M059J (cell line): Measurements from ENCODE around the gene AP2B1. TPM values are rescaled to one million over a fixed set of nuclear protein-coding genes. Genes with fewer than 3 reads are reported as not detected.
A peak's percentile ranks its signal among the peaks of the same experiment; 100 is the strongest.
"Not testable (repeated sequence)": the region's sequence is repeated elsewhere in the genome, so short reads cannot be mapped to it uniquely, and the experiment has no call there.

ENCODE experiments used
- DNase-seq: peaks from one replicate; pipeline ENCODE4 v3.0.0-alpha.2; 2012; ENCODE audit warnings: low read depth
- total RNA-seq: library from RNA; depleted of rRNA; stranded (reverse); fragments of >200 nt; shearing (Covaris generic); gene quantifications from 2 replicates; pipeline ENCODE4 v1.2.3, GENCODE V29; 2014

The AP2B1 gene
- total RNA-seq, 1 experiment from 2014 or later: 75.5 TPM

DNA sequence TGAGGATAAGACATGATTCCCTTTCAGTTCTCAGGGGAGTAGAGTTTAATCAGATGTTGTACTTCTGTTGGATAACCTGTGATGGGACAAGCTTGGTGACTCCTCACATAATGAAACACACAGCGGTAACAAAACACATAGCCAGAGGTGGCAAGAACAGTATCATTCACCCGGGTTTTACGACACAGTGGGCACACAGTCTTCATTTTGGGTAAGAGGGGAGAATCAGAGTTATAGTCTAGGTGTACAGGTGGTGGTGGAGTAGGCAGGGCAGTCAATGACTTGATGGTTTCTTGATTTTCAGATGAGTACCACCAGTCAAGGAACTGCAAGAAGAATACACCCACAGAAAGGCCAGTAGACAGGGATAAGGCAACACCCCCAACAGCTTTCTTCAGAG lies 11.4 kb upstream of the AP2B1 start:
- DNase-seq: no peak

GRCh38 chr17:35577830-35578196 lies 9.3 kb upstream of the AP2B1 start:
- DNase-seq: peak; percentile 20

DNA sequence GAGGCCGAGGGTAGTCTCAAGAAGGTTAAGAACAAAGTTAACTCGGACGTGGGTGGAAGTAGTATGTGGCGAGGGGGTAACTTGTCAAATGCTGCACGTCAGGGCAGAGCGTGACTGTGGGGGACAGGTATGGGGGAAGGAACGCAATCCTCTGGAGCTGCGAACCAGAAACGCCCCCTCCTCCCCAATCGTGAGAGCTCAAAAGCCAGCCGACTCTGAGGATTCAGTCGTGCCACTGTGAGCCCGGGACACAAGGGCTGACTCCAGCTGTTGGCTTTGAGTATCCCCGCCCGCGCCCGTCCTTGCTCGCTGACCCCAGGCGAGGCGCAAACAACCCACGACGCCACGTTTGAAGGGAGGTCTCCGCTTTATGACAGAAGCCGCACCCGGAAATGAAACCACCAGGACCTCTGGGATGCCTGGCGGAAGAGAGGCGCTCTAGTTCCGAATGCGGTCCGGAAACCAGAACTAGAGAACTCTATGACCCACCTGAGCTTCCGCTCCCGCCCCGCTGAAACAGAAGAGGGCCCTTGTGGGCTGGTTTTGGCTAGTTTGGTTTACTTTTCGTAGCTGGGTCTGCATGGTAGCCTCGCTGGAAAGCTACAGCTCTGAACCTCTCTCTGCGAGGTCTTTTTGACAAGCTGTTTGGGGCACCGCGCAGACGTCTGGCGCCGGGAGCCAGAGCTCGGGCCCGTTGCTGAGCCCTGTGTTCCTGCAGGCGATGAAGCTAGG lies 8.8 kb upstream of the AP2B1 start, which contains the start of gene PEX12:
TSS of gene PEX12 (minus strand) at position 375 of the 732 bp plus-strand sequence. CDS start 550 bp downstream, outside the sequence.
- peak; percentile 92 for DNase-seq

GRCh38 chr17:35578929-35579432 lies 8.1 kb upstream of the AP2B1 start:
- DNase-seq: no peak

DNA sequence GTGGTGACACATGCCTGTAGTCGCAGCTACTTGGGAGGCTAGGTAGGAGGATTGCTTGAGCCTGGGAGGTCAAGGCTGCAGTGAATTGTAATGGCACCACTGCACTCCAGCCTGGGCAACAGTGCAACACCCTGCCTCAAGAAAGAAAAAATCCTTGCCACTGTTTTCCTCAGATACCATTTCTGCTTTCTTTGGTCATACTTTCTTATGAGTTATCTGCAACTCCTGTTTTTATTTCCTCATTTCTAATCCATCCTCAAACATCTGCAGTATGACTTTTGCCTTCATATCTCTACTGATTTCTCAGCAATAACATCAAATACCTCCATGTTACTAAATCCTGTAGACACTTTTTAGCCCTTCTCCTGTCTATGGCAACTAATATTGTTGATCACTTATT lies 3.1 kb upstream of the AP2B1 start:
- DNase-seq: no peak

- DNase-seq: no peak
These were observed 501 bp upstream of the AP2B1 start for GRCh38 chr17:35586569-35587073.

GRCh38 chr17:35588196-35588920 lies 1.2 kb downstream of the AP2B1 start:
- DNase-seq: peak; percentile 87

DNA sequence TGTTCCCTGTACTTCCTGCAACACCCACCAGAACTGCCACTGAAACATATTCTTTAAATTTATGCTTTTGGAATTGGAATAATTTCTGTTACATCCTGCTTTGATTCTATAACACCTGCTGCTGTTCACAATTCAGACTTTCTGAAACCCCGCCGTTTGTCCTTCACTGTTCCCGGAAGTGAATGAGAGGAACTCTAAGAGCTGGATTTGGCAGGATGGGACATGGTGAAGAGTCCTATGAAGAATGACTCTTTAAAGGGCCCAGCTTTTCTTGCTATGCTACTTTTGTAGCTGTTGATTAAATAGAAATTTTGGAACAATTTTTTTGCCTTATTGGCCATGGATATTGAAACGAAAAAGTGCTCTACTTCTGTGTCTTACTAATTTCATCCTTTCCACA lies 8.9 kb downstream of the AP2B1 start:
- no peak for DNase-seq

DNA sequence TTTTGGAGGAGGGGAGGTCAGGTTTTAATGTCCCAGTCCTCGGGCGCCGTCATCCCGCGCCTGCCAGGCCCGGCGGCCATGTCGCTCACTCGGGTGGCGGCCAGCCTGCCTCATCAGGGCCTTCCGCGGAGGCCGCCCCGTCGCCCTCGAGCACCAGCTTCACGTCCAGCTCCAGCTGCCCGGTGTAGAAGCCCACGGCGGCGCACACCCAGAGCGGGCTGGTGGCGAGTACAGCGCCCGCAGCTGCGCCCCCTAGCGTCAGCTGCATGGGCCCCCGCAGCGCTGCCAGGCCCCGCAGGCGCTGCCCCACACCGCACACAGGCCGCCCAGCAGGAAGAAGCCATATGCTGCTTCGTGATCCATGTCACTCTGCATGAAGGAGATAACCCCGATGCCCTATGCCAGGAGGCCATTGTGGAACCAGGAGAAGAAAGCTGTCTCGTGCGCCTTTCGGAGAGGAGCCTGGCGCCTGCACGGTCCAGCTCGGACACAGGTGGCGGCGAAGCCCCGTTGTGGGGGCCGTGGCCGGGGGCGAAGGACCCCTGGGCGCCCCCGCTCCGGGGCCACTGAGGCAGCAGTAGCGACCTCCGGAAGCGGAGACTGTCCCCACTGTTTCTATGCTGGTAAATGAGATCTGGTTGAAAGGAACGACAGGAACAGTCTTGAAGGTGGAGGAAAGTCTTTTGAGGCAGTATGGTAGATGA lies 9.6 kb downstream of the AP2B1 start:
- no peak for DNase-seq

- no peak for DNase-seq
These were observed 10.5 kb downstream of the AP2B1 start for GRCh38 chr17:35597604-35598003.

DNA sequence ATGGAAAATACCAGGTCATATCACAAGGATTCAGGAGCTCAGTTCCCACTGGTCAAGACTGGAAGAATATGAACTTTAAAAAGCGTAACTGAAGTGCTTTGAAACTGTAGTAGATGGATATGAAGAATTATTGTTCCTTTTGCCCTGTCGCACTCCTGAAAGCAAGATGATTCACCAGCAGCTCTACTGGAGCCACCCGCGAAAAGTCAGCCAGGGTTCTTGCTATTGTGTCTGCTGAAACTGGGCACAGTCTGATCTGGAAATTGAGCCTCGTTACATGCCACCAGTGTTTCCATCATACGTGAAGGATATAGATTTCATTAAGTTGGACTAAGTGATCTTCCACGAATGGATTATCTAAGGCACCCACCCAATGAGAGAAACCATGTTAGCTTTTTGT lies 16.6 kb downstream of the AP2B1 start:
- DNase-seq: no peak

GRCh38 chr17:35605678-35606077 lies 18.6 kb downstream of the AP2B1 start:
- no peak for DNase-seq

DNA sequence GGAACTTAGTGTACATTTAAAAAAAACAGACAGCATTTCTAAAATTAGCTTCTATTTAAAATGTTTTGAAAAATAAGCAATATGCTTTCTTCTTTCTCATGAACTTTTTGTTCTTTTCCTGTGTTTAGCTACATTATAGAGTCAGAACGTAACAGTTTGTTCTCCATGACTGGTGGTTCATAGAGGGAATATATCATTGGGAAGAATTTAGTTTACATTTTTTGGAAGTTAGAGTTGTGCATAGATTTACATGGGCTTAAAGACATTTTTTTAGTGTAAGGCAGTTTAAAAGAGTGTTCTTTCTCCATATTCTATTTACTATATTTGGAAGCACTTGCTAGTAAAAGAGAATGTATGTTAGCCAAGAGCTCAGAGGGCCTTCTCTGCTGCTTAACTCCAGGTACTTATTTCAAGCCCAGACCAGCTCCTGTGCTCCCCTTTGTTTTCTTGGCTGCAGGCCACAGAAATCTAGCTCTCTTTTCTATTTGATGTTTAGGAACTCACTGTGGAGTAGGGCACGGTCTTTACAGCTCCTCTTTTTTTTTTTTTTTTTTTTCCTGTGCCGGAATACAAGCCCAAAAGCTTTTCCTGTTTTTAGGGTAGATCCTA lies 20.2 kb downstream of the AP2B1 start:
- no peak for DNase-seq

DNA sequence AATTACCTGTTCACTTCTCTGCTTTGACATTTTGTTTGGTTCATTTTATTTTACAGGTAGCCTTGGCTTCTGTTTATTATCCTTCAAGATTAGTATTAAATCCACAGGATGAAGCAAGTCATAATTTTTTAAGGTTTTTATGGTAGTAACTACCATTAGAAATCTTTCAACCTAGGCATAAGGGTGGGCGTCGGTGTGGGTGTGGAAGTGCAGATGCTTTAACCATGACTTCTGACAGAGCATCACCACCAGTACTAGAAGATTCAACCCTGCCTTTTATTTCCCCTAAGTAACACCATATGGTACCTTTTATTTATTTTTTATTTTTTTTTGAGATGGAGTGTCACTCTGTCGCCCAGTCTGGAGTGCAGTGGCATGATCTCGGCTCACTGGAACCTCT lies 22.7 kb downstream of the AP2B1 start:
- no peak for DNase-seq

DNA sequence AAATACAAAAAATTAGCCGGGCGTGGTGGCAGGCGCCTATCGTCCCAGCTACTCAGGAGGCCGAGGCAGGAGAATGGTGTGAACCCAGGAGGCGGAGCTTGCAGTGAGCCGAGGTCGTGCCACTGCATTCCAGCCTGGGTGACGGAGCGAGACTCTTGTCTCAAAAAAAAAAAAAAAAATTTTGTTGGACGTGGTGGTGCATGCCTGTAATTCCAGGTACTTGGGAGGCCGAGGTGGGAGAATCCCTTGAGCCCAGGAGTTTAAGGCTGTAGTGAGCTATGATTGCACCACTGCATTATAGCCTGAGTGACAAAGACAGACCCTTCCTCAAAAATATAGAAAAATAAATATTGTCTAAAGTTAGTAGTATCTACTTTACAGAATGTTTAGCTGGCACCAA lies 23.6 kb downstream of the AP2B1 start:
- not testable (repeated sequence) for DNase-seq

GRCh38 chr17:35612924-35613521 lies 25.9 kb downstream of the AP2B1 start:
- peak; percentile 49 for DNase-seq

- no peak for DNase-seq
These were observed 27.7 kb downstream of the AP2B1 start for GRCh38 chr17:35614810-35615209.

GRCh38 chr17:35616536-35616935 lies 29.4 kb downstream of the AP2B1 start:
- no peak for DNase-seq

DNA sequence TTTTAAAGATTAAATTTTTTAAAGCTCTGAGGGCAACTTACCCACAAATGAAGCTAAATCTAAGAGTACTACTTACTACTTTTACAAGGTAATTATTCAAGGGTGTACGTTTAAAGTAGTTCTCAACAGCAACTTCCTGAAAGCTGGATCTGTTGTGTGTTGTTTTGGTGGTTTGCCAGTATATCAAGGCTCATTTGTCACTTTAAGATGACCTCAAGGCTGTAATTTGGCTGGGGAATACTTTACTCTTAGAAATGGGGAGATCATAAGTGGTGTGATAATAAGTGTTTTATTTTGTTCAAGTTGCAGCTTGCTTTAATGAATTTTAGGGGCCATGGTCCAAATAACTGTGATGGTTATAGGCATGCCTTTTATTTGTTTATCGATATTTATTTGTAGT lies 30.4 kb downstream of the AP2B1 start:
- DNase-seq: no peak

- no peak for DNase-seq
These were observed 31.5 kb downstream of the AP2B1 start for GRCh38 chr17:35618628-35619027.

GRCh38 chr17:35621768-35622167 lies 34.6 kb downstream of the AP2B1 start:
- DNase-seq: no peak
